Heart left ventricle (tissue), 16 donors: ENCODE measurements around the gene HTT. TPM values are rescaled to one million over a fixed set of nuclear protein-coding genes. Genes with fewer than 3 reads are reported as not detected.

Source experiments
- ATAC-seq, 4 donors: fragments of 200-7000 bp; cut with Tn5 transposase; one replicate each; pipeline ENCODE4 v1.9.1; 2020 to 2022; ENCODE audit warnings: moderate library complexity in 4 of 4, mild to moderate bottlenecking in 3 of 4, moderate number of reproducible peaks in 1 of 4
- DNase-seq, 5 donors: peaks; one replicate each; pipeline ENCODE4 v3.0.0-alpha.2; 2020
- H3K27ac ChIP-seq, 12 donors: fragments of 200-600 bp; sonication (generic) in 4 of 12; one replicate each; pipeline versions ENCODE4 v1.5.0 to v1.8.0; 2016 to 2022; ENCODE audit warnings: mild to moderate bottlenecking in 2 of 12
- H3K27me3 ChIP-seq, 9 donors: fragments of 200-600 bp; sonication (generic) in 2 of 9; one replicate each; pipeline versions ENCODE4 v1.5.1 to v1.8.0; 2016 to 2022; ENCODE audit warnings: mild to moderate bottlenecking in 3 of 9
- H3K36me3 ChIP-seq, 9 donors: fragments of 200-600 bp; sonication (generic) in 2 of 9; one replicate each; pipeline versions ENCODE4 v1.5.0 to v1.8.0; 2018 to 2022; ENCODE audit warnings: mild to moderate bottlenecking in 2 of 9
- H3K4me1 ChIP-seq, 12 donors: fragments of 200-600 bp; sonication (generic) in 4 of 12; one replicate each; pipeline versions ENCODE4 v1.5.0 to v1.8.0; 2016 to 2022; ENCODE audit warnings: mild to moderate bottlenecking in 3 of 12
- H3K4me3 ChIP-seq, 12 donors: fragments of 200-600 bp; sonication (generic) in 4 of 12; one replicate each; pipeline versions ENCODE4 v1.5.0 to v1.8.0; 2017 to 2022; ENCODE audit warnings: mild to moderate bottlenecking in 9 of 12, moderate library complexity in 4 of 12
- H3K9me3 ChIP-seq, 12 donors: fragments of 200-600 bp; sonication (generic) in 4 of 12; one replicate each; pipeline versions ENCODE4 v1.5.0 to v1.8.0; 2016 to 2022; ENCODE audit warnings: mild to moderate bottlenecking in 1 of 12
- CTCF ChIP-seq, 12 donors: fragments of 200-600 bp; sonication (generic) in 4 of 12; IDR thresholded peaks; one replicate each; pipeline versions ENCODE4 v1.5.0 to v1.8.0; 2018 to 2022; ENCODE audit warnings: antibody characterized with exemption in 12 of 12, mild to moderate bottlenecking in 5 of 12
- POLR2A ChIP-seq, 2 donors: fragments of 450-650 bp; IDR thresholded peaks; one replicate each; pipeline ENCODE4 v1.6.1; 2017; ENCODE audit warnings: antibody characterized with exemption in 2 of 2, mild to moderate bottlenecking in 2 of 2, moderate library complexity in 2 of 2
- WGBS, 4 donors: extraction: QIAGEN DNeasy Blood & Tissue Kit in 2 of 4; methylation state at CpG; one replicate each; pipeline versions ENCODE4 v1.1.5 to v1.1.7; 2013 to 2018; 5-methylcytosine and 5-hydroxymethylcytosine counted together
- intact Hi-C, 10 donors: fragments of 100-400 bp; cut with DNase I; formaldehyde crosslinking; loops; one replicate each; pipeline versions ENCODE4 v1.11.1 to v1.14.2; 2022
- polyA plus RNA-seq, 2 donors: library from polyadenylated mRNA; stranded (reverse); fragments of 200-250 nt; gene quantifications; one replicate each; pipeline ENCODE4 v1.2.3, GENCODE V29; 2013
- total RNA-seq, 9 donors: library from RNA; depleted of rRNA in 2 of 9; stranded (reverse); fragments of >200 nt in 2 of 9; fragmentation: NEBNext Ultra II Directional in 3 of 9; extraction: Animal tissue kit (Norgen Biotek cat#: 25700) in 3 of 9; gene quantifications; one replicate each; pipeline versions ENCODE4 v1.1.0 to v1.2.4, GENCODE V29; 2016 to 2023
- donor health status: ischemic (EF 13 %, LVEDD 7.1; RV severe dilation, severe dysfunction).
- donor health status: healthy with polysubstance abuse.
- donor health status: DM: no; HTN: yes; CAD: no.
- donor health status: DM: no; HTN: no; CAD: no.
- donor health status: ischemic (EF 25% LVEDD 6.9; RV normal size, moderate dysfunction).
- donor health status: ischemic (EF 25% LVEDD 5.7; RV mildly dilated, moderate dysfunction).
- donor health status: healthy.
- donor health status: DM: yes; HTN: yes; CAD: no.
- donor health status: ischemic (EF 35%, LVEDD 5.7; RV mildly dilated, moderate dysfunction).
- donor health status: nonischemic (EF 11% LVEDD 7.7; RV severe dilation, severe dysfunction).
- donor health status: DM: yes; HTN: yes; CAD: no.
- donor health status: PGD.
- donor health status: ischemic (EF 29% LVEDD 5.4; RV normal size, mild dysfunction).
- donor health status: nonischemic (EF 23%, LVEDD 6.1; RV moderate dilation, normal function).

The HTT gene
- total and polyA plus RNA-seq, 11 donors: 13.9 to 122 (median 25.1) TPM

DNA sequence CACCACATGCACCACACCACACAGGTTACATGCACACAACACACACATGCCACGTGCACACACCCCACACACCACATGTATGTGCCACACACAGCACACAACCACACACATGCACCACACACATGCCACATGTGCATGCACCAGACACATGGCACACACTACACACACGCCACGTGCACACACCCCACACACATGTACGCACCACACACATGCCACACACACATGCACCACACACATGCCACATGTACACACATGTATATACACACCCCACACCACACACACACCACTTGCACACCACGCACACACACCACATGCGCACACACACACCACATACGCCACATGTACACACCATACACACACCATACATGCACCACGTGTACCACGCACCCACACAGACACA, 154.8 kb downstream of the HTT start:
- 97 to 98% (median 97%) methylated on average over 9 of the region's 9 CpGs for WGBS, 4 donors
- intact Hi-C loops: no loop called here
- Histone ChIP-seq H3K36me3 (peaks cover 0 to 90% (median 76%) of the 10 kb centered on the region in 9 donors), H3K4me1 (peaks cover 0 to 25% (median 0%) of the 10 kb centered on the region in 12 donors), H3K4me3 (no peak overlapping the region), H3K27ac (no peak overlapping the region), H3K9me3 (no peaks in the 10 kb centered on the region), H3K27me3 (no peaks in the 10 kb centered on the region)
- no peak for TF ChIP-seq POLR2A (IDR thresholded peaks at IDR 0.05)
- TF ChIP-seq CTCF (IDR thresholded peaks at IDR 0.05): no peak
- DNase-seq (peak in 1 of 5 donors; percentile 9), ATAC-seq (no peak)

DNA sequence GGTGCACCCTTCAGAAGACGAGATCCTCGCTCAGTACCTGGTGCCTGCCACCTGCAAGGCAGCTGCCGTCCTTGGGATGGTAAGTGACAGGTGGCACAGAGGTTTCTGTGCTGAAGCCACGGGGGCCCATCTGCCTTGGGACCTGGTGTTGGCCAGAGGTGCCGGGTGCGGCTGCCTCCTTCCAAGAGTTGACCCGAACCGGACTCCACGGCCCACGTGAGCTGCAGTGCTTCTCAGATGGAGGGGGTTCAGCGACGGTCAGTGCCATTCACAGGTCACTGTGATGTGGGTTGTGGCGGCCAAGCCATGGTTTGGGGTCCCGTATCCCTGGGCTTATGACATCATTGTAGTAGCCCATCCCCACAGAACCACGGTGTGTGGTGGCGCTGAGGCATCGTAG, 155.5 kb downstream of the HTT start:
- WGBS, 4 donors: 91 to 97% (median 95%) methylated on average over 9 to 17 of the region's 17 CpGs
- DNase-seq (peak in 1 of 5 donors; percentile 18), ATAC-seq (no peak)
- H3K4me3 ChIP-seq: no peak overlapping the region
- H3K4me1 ChIP-seq: peaks cover 0 to 19% (median 0%) of the 10 kb centered on the region in 12 donors
- intact Hi-C loops: no loop called here
- H3K9me3 ChIP-seq: no peaks in the 10 kb centered on the region
- peaks cover 0 to 87% (median 74%) of the 10 kb centered on the region in 9 donors for H3K36me3 ChIP-seq
- H3K27me3 ChIP-seq: no peaks in the 10 kb centered on the region
- no peak overlapping the region for H3K27ac ChIP-seq
- TF ChIP-seq POLR2A (IDR thresholded peaks at IDR 0.05) (no peak), CTCF (IDR thresholded peaks at IDR 0.05) (no peak)

DNA sequence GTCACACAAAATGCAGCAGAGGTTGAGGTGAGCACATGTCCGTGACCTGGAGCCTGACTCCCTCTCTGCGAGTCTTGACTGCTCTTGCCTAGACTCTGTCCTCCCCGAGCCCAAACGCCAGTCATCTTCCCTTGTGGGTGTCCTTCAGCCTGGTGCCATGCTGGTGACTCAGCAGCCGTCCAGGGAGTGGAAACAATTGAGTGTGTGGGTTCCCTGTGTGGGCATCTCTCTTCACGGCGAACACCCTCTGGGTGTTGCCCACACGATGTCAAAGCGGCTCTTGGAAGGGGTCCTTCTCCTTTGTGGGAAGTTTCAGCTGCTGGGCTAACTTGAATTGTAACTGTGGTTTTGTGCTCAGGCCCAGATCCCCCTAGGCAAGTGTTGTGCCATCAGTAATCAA, 157.0 kb downstream of the HTT start:
- WGBS, 4 donors: 87 to 95% (median 93%) methylated on average over 9 of the region's 9 CpGs
- H3K4me3 ChIP-seq: no peak overlapping the region
- H3K9me3 ChIP-seq: no peaks in the 10 kb centered on the region
- no peaks in the 10 kb centered on the region for H3K27me3 ChIP-seq
- ATAC-seq: no peak
- H3K27ac ChIP-seq: no peak overlapping the region
- TF ChIP-seq CTCF (IDR thresholded peaks at IDR 0.05) (no peak), POLR2A (IDR thresholded peaks at IDR 0.05) (no peak)
- H3K36me3 ChIP-seq: peaks cover 0 to 87% (median 78%) of the 10 kb centered on the region in 9 donors
- peak in 2 of 5 donors; percentile 29 to 47 for DNase-seq
- peaks cover 0 to 11% (median 0%) of the 10 kb centered on the region in 12 donors for H3K4me1 ChIP-seq
- intact Hi-C loops: no loop called here

- peaks cover 0 to 87% (median 82%) of the 10 kb centered on the region in 9 donors for H3K36me3 ChIP-seq
- no peak overlapping the region for H3K4me3 ChIP-seq
- no peaks in the 10 kb centered on the region for H3K9me3 ChIP-seq
- ATAC-seq (no peak), DNase-seq (peak in 2 of 5 donors; percentile 7 to 24)
- H3K27ac ChIP-seq: no peak overlapping the region
- TF ChIP-seq POLR2A (IDR thresholded peaks at IDR 0.05) (no peak), CTCF (IDR thresholded peaks at IDR 0.05) (no peak)
- intact Hi-C loops: no loop called here
- H3K4me1 ChIP-seq: peaks cover 0 to 8% (median 0%) of the 10 kb centered on the region in 12 donors
- H3K27me3 ChIP-seq: no peaks in the 10 kb centered on the region
- 94 to 99% (median 94%) methylated on average over 16 of the region's 16 CpGs for WGBS, 4 donors
Observed at GRCh38 chr4:3232001-3232400, 157.5 kb downstream of the HTT start.
